ENCODE data around the gene SLC25A23.

- TF ChIP-seq ZNF747 (tag by site-specific recombination; IDR thresholded peaks at IDR 0.05) (no peak), PRDM4 (tag by site-specific recombination; IDR thresholded peaks at IDR 0.05) (no peak), ZNF610 (tag by site-specific recombination; IDR thresholded peaks at IDR 0.05; ENCODE audit: borderline replicate concordance) (no peak)
Observed at GRCh38 chr19:6406401-6406800, 53.2 kb downstream of the SLC25A23 start.

All from HEK293 (cell line).